Activated naive CD4-positive, alpha-beta T cell treated with anti-CD3 and anti-CD28 coated beads for 36 hours (primary cell): ENCODE data around the gene SCYL3. TPM values are rescaled to one million over a fixed set of nuclear protein-coding genes. Genes with fewer than 3 reads are reported as not detected.

Experiments
- total RNA-seq, 2 experiments: library from RNA; stranded (reverse); gene quantifications; one replicate each; pipeline ENCODE4 v1.2.3, GENCODE V29; 2021

Gene SCYL3
- total RNA-seq, 2 experiments from 2014 or later = 8.8 TPM

Other genes with a start within 250 kb of the SCYL3 start
- gene SELL, start 182.3 kb downstream of the SCYL3 start, total RNA-seq = 100 to 1,000 TPM; 362 to 365 TPM
- gene SELE, start 159.8 kb downstream of the SCYL3 start, total RNA-seq = not detected
- 10 to 100 TPM; 10.6 to 11.1 TPM for gene METTL18, start 99.0 kb downstream of the SCYL3 start, total RNA-seq
- 1 to 10 TPM; 8.7 to 8.8 TPM for gene KIFAP3, start 180.8 kb upstream of the SCYL3 start, total RNA-seq